Nephron (organoid): ENCODE data around the gene CEP41.

Experiments
- H3K27ac Mint-ChIP-seq, 3 experiments: 2 replicates each; pipeline ENCODE4 v1.8.0; 2020; ENCODE audit warnings: mixed read lengths in 3 of 3, mild to moderate bottlenecking in 2 of 3, moderate library complexity in 1 of 3
- H3K27me3 Mint-ChIP-seq: 2 replicates; pipeline ENCODE4 v1.8.0; 2021; ENCODE audit warnings: low read depth, mild to moderate bottlenecking, moderate library complexity, mixed read lengths
- H3K36me3 Mint-ChIP-seq: 2 replicates; pipeline ENCODE4 v1.8.0; 2020; ENCODE audit warnings: low read depth, mixed read lengths
- H3K4me1 Mint-ChIP-seq: 2 replicates; pipeline ENCODE4 v1.8.0; 2020; ENCODE audit warnings: mixed read lengths
- H3K4me3 Mint-ChIP-seq, 3 experiments: 2 replicates each; pipeline ENCODE4 v1.8.0; 2020; ENCODE audit warnings: mild to moderate bottlenecking in 3 of 3, mixed read lengths in 3 of 3, moderate library complexity in 2 of 3
- H3K9me3 Mint-ChIP-seq: 2 replicates; pipeline ENCODE4 v1.8.0; 2020; ENCODE audit warnings: mixed read lengths
- TF ChIP-seq, protein P1 (sequence below), 3 experiments: fragments of 200-600 bp; sonication (generic); IDR thresholded peaks; one replicate each; pipeline ENCODE4 v1.5.0; 2021; ENCODE audit warnings: antibody characterized with exemption in 3 of 3; ENCODE audit not compliant: unreplicated experiment in 3 of 3

CEP41 gene

GRCh38 chr7:130366564-130366963, 74.3 kb downstream of the CEP41 start:
- TF ChIP-seq, protein P1, sequence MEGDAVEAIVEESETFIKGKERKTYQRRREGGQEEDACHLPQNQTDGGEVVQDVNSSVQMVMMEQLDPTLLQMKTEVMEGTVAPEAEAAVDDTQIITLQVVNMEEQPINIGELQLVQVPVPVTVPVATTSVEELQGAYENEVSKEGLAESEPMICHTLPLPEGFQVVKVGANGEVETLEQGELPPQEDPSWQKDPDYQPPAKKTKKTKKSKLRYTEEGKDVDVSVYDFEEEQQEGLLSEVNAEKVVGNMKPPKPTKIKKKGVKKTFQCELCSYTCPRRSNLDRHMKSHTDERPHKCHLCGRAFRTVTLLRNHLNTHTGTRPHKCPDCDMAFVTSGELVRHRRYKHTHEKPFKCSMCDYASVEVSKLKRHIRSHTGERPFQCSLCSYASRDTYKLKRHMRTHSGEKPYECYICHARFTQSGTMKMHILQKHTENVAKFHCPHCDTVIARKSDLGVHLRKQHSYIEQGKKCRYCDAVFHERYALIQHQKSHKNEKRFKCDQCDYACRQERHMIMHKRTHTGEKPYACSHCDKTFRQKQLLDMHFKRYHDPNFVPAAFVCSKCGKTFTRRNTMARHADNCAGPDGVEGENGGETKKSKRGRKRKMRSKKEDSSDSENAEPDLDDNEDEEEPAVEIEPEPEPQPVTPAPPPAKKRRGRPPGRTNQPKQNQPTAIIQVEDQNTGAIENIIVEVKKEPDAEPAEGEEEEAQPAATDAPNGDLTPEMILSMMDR (IDR thresholded peaks at IDR 0.05; ENCODE audit: unreplicated experiment in 3 of 3), result no peak
- Mint-ChIP-seq H3K36me3 (no peaks in the 10 kb centered on the region), H3K27me3 (no peaks in the 10 kb centered on the region), H3K4me1 (peaks cover 73% of the 10 kb centered on the region), H3K9me3 (no peaks in the 10 kb centered on the region), H3K4me3 (peak overlapping the region in 1 of 3 experiments; percentile 43), H3K27ac (peak overlapping the region; percentile 93 to 99 (median 94))

- no peaks in the 10 kb centered on the region for H3K9me3 Mint-ChIP-seq
- peaks cover 72% of the 10 kb centered on the region for H3K4me1 Mint-ChIP-seq
- peak overlapping the region; percentile 93 to 99 (median 94) for H3K27ac Mint-ChIP-seq
- no peaks in the 10 kb centered on the region for H3K27me3 Mint-ChIP-seq
- TF ChIP-seq, protein P1 (IDR thresholded peaks at IDR 0.05; ENCODE audit: unreplicated experiment in 3 of 3), result no peak
- H3K4me3 Mint-ChIP-seq, result peak overlapping the region in 2 of 3 experiments; percentile 21 to 65
- no peaks in the 10 kb centered on the region for H3K36me3 Mint-ChIP-seq
Measured at GRCh38 chr7:130365511-130366441, 75.0 kb downstream of the CEP41 start.

DNA sequence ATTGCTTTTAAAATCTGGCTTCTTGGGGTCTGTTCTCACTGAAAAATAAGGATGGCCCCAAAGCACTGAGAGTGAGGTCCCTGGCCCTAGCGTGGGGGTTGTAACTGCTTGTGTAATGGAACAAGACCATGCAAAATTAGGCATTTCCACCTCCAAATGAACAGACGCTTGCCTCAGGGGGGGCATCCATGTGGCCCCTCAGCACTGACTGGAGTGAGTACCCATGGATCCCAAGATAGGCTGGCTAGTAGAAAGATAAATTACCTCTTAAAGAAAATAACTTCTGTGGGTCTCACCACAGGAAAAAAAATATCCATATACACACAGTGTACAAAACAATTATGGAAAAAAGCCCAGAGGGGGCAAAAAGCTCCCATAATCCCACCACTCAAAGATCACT, 75.7 kb downstream of the CEP41 start:
- H3K9me3 Mint-ChIP-seq, result peaks cover 7% of the 10 kb centered on the region
- TF ChIP-seq, protein P1 (IDR thresholded peaks at IDR 0.05; ENCODE audit: unreplicated experiment in 3 of 3), result no peak
- H3K4me1 Mint-ChIP-seq, result peaks cover 65% of the 10 kb centered on the region
- H3K27me3 Mint-ChIP-seq, result no peaks in the 10 kb centered on the region
- peak overlapping the region; percentile 93 to 99 (median 94) for H3K27ac Mint-ChIP-seq
- no peaks in the 10 kb centered on the region for H3K36me3 Mint-ChIP-seq
- peak overlapping the region in 2 of 3 experiments; percentile 22 to 65 for H3K4me3 Mint-ChIP-seq

- no peaks in the 10 kb centered on the region for H3K27me3 Mint-ChIP-seq
- TF ChIP-seq, protein P1 (IDR thresholded peaks at IDR 0.05; ENCODE audit: unreplicated experiment in 3 of 3), result no peak
- H3K9me3 Mint-ChIP-seq, result peaks cover 12% of the 10 kb centered on the region
Measured at GRCh38 chr7:130364451-130364850, 76.4 kb downstream of the CEP41 start.

DNA sequence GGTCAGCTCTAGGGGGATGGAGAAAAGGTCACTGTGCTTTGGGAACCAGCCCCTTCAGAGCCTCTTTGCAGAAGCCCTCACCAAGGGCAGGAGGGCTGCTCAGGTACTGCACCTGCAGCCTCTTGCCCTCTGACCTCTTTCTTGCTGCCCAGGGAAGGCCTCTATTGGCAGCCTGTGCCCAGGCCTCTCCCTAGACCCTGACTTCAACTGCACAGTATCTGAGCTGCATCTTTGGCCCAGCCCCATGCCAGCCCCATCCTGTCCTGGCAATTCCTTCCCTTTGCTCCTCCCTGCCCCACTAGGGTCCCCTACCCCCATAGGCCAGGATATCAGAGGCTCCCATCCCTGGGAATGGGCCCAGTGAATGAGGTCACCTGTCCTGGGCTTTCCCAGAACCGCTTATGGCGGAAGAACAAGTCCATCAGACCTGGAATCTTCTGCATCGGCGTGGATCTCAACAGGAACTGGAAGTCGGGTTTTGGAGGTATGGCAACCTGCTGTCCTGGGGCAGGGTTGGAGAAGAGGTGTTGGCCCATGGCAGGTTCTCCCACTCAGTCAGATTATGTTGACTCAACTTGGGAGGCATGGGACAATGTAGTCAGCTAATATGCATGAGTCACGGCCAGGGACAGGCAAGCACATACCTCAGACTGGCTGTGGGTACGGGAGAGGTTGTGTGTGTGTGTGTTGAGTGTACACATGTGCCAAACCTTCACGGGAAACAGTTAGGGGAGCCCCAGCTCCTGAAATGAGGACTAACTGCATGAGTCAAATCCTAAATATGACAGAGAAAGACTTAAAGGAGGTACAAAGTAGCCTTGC, 77.6 kb downstream of the CEP41 start:
- Mint-ChIP-seq H3K9me3 (peaks cover 16% of the 10 kb centered on the region), H3K27me3 (no peaks in the 10 kb centered on the region), H3K27ac (peak overlapping the region; percentile 81 to 93 (median 87)), H3K4me1 (peaks cover 47% of the 10 kb centered on the region), H3K36me3 (no peaks in the 10 kb centered on the region), H3K4me3 (no peak overlapping the region)
- TF ChIP-seq, protein P1 (IDR thresholded peaks at IDR 0.05; ENCODE audit: unreplicated experiment in 3 of 3), result no peak

More at GRCh38 chr7:130364451-130364850, 76.4 kb downstream of the CEP41 start:
- Mint-ChIP-seq H3K4me1 (peaks cover 59% of the 10 kb centered on the region), H3K27ac (peak overlapping the region; percentile 93 to 99 (median 94)), H3K36me3 (no peaks in the 10 kb centered on the region), H3K4me3 (no peak overlapping the region)
